Measurements from ENCODE around the gene PRKCQ.

Gene PRKCQ

GRCh38 chr10:6530966-6531365 is 49.1 kb downstream of the PRKCQ start:
- no peak for DNase-seq (ENCODE audit: extremely low read depth, insufficient read length)
- Histone ChIP-seq H3K36me3 (ENCODE audit: control insufficient read depth, insufficient read depth, low read length) (no peaks in the 10 kb centered on the region), H3K27me3 (replicated peaks; ENCODE audit: control insufficient read depth, insufficient read depth, low read length) (no peaks in the 10 kb centered on the region; the same call in 1 of the 2 replicates), H3K4me3 (replicated peaks; ENCODE audit: low read depth, low read length) (no peak overlapping the region)
- TF ChIP-seq CTCF (IDR thresholded peaks at IDR 0.05; ENCODE audit: insufficient read depth, low read length, poor library complexity, severe bottlenecking): no peak

GRCh38 chr10:6530211-6530840 is 49.8 kb downstream of the PRKCQ start:
- Histone ChIP-seq H3K36me3 (ENCODE audit: control insufficient read depth, insufficient read depth, low read length) (no peaks in the 10 kb centered on the region), H3K4me3 (replicated peaks; ENCODE audit: low read depth, low read length) (no peak overlapping the region), H3K27me3 (replicated peaks; ENCODE audit: control insufficient read depth, insufficient read depth, low read length) (no peaks in the 10 kb centered on the region; the same call in 1 of the 2 replicates)
- DNase-seq (ENCODE audit: extremely low read depth, insufficient read length): no peak
- no peak for TF ChIP-seq CTCF (IDR thresholded peaks at IDR 0.05; ENCODE audit: insufficient read depth, low read length, poor library complexity, severe bottlenecking)

GRCh38 chr10:6528198-6528950 is 51.7 kb downstream of the PRKCQ start:
- Histone ChIP-seq H3K27me3 (replicated peaks; ENCODE audit: control insufficient read depth, insufficient read depth, low read length) (no peaks in the 10 kb centered on the region; the same call in 1 of the 2 replicates), H3K36me3 (ENCODE audit: control insufficient read depth, insufficient read depth, low read length) (no peaks in the 10 kb centered on the region), H3K4me3 (replicated peaks; ENCODE audit: low read depth, low read length) (no peak overlapping the region)
- no peak for DNase-seq (ENCODE audit: extremely low read depth, insufficient read length)
- no peak for TF ChIP-seq CTCF (IDR thresholded peaks at IDR 0.05; ENCODE audit: insufficient read depth, low read length, poor library complexity, severe bottlenecking)

GRCh38 chr10:6525599-6526165 is 54.4 kb downstream of the PRKCQ start:
- TF ChIP-seq CTCF (IDR thresholded peaks at IDR 0.05; ENCODE audit: insufficient read depth, low read length, poor library complexity, severe bottlenecking): no peak
- DNase-seq (ENCODE audit: extremely low read depth, insufficient read length): no peak
- Histone ChIP-seq H3K4me3 (replicated peaks; ENCODE audit: low read depth, low read length) (no peak overlapping the region), H3K36me3 (ENCODE audit: control insufficient read depth, insufficient read depth, low read length) (no peaks in the 10 kb centered on the region), H3K27me3 (replicated peaks; ENCODE audit: control insufficient read depth, insufficient read depth, low read length) (no peaks in the 10 kb centered on the region; the same call in 1 of the 2 replicates)

- Histone ChIP-seq H3K36me3 (ENCODE audit: control insufficient read depth, insufficient read depth, low read length) (no peaks in the 10 kb centered on the region), H3K27me3 (replicated peaks; ENCODE audit: control insufficient read depth, insufficient read depth, low read length) (no peaks in the 10 kb centered on the region; the same call in 1 of the 2 replicates), H3K4me3 (replicated peaks; ENCODE audit: low read depth, low read length) (no peak overlapping the region)
- no peak for DNase-seq (ENCODE audit: extremely low read depth, insufficient read length)
- no peak for TF ChIP-seq CTCF (IDR thresholded peaks at IDR 0.05; ENCODE audit: insufficient read depth, low read length, poor library complexity, severe bottlenecking)
Observed at GRCh38 chr10:6522230-6522629, 57.8 kb downstream of the PRKCQ start.
